ENCODE data around the gene SLF2.
A peak's percentile ranks its signal among the peaks of the same experiment; 100 is the strongest.

Gene SLF2

DNA sequence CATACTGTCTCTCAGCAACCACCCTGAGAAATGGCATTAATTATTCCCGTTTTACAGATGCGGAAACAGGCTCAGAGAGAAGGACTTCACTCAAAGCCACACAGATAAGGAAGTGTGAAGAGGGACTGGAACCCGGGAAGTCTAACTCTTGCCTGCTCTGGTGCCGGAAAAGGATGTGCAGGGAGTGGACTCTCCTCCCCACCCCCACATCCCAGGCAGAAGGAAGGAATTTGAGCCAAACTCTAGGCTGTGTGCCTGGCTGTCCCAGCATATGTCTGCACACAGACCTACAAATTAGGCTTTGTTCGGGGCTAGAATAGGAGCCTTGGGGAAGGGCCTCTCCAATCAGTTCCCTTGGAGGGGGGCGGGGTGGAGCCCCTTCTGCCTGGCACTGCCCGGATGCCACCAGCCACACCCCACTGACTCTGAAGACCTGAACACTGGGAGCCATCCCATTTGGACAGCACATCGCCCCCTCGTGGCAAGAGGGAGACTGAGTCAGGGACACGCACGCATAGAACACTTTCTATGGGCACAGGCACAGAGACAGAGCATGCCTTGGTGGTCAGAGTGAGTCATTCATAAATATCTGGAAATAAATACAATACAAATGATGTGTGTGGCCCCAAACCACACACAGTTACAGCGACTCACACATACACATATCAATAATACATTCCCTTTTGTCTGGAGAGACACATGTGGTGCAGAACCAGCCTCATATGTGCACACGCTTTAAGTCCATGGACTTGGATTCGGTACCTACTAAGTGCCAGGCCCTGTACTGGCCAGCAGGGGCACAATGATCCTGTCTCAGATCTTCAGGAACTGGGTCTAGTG is 100.0 kb downstream of the SLF2 start:
- peak overlapping the region in 1 of 3 experiments; percentile 26 for H3K4me3 Mint-ChIP-seq
- peaks cover 38% of the 10 kb centered on the region for H3K4me1 Mint-ChIP-seq
- peak overlapping the region; percentile 32 to 75 (median 71) for H3K27ac Mint-ChIP-seq
- peaks cover 33% of the 10 kb centered on the region for H3K27me3 Mint-ChIP-seq (ENCODE audit: low read depth)
- no peaks in the 10 kb centered on the region for H3K9me3 Mint-ChIP-seq
- no peaks in the 10 kb centered on the region for H3K36me3 Mint-ChIP-seq (ENCODE audit: low read depth)
- peak; percentile 91 to 96 (median 92) for TF ChIP-seq CTCF (IDR thresholded peaks at IDR 0.05; ENCODE audit: unreplicated experiment in 3 of 3)

GRCh38 chr10:101013365-101013825 is 100.6 kb downstream of the SLF2 start:
- Mint-ChIP-seq H3K9me3 (no peaks in the 10 kb centered on the region), H3K27me3 (ENCODE audit: low read depth) (peaks cover 36% of the 10 kb centered on the region), H3K4me1 (peaks cover 39% of the 10 kb centered on the region), H3K36me3 (ENCODE audit: low read depth) (no peaks in the 10 kb centered on the region), H3K4me3 (no peak overlapping the region), H3K27ac (peak overlapping the region; percentile 32 to 75 (median 71))
- TF ChIP-seq CTCF (IDR thresholded peaks at IDR 0.05; ENCODE audit: unreplicated experiment in 3 of 3): no peak

DNA sequence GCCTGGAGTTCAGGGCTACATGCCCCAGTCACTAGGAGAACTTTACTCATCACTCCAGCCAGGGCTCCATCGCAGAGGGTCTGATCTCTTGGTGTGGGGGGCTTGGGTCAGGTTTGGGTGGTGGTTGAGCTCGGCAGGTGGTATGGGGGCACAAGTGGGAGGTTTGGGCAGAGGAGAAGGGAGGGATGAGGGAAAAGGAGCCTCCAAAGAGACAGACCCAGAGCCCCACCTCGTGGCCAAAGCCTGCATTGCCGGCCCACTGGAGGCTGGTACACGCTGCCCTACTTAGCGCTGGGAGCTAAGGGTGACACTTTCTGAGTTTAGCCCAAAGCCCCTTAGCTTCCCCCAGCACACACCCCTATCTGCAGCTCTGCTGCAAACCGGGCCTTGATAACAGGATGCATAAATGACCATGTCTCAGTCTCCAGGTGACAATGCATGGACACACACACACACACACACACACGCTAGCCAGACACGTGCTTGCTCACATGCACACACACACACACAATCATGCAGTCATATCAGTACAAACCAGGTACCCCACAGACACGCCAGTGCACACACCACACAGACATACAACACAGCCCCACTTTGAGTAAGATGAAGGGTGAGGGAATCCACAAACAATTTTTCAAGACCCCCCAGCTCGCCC is 101.6 kb downstream of the SLF2 start:
- Mint-ChIP-seq H3K4me1 (peaks cover 43% of the 10 kb centered on the region), H3K4me3 (no peak overlapping the region), H3K9me3 (no peaks in the 10 kb centered on the region), H3K36me3 (ENCODE audit: low read depth) (no peaks in the 10 kb centered on the region), H3K27ac (peak overlapping the region; percentile 30 to 44 (median 34)), H3K27me3 (ENCODE audit: low read depth) (peaks cover 43% of the 10 kb centered on the region)
- TF ChIP-seq CTCF (IDR thresholded peaks at IDR 0.05; ENCODE audit: unreplicated experiment in 3 of 3): peak; percentile 83 to 90 (median 90)
